HuH-7 (cell line): Measurements from ENCODE around the gene LEFTY2.
"Not testable (repeated sequence)": the region's sequence is repeated elsewhere in the genome, so short reads cannot be mapped to it uniquely, and the experiment has no call there.

Experiments used
- DNase-seq: peaks from one replicate; pipeline ENCODE4 v3.0.0; 2011; ENCODE audit warnings: low spot score

Gene LEFTY2

GRCh38 chr1:225899044-225899925 is 41.7 kb downstream of the LEFTY2 start:
- no peak for DNase-seq

- no peak for DNase-seq
Measured at GRCh38 chr1:225897595-225898514, 43.2 kb downstream of the LEFTY2 start.

- DNase-seq = peak; percentile 84
Measured at GRCh38 chr1:225896937-225897549, 44.0 kb downstream of the LEFTY2 start.

GRCh38 chr1:225896494-225896893 is 44.5 kb downstream of the LEFTY2 start:
- no peak for DNase-seq

- no peak for DNase-seq
Measured at GRCh38 chr1:225892307-225892706, 48.7 kb downstream of the LEFTY2 start.

- peak; percentile 78 for DNase-seq
Measured at GRCh38 chr1:225891229-225891972, 49.6 kb downstream of the LEFTY2 start.

GRCh38 chr1:225890346-225891228 is 50.4 kb downstream of the LEFTY2 start:
- DNase-seq = no peak

GRCh38 chr1:225889743-225890142 is 51.3 kb downstream of the LEFTY2 start:
- DNase-seq = no peak

- no peak for DNase-seq
Measured at GRCh38 chr1:225888898-225889601, 52.0 kb downstream of the LEFTY2 start, which contains the start of gene LEFTY1. Gene LEFTY1 (minus strand): TSS chr1:225889146. CDS start chr1:225889066, 80 bp downstream.

GRCh38 chr1:225888289-225888897 is 52.6 kb downstream of the LEFTY2 start:
- no peak for DNase-seq

GRCh38 chr1:225887554-225888288 is 53.3 kb downstream of the LEFTY2 start:
- DNase-seq = not testable (repeated sequence)

GRCh38 chr1:225887030-225887314 is 54.0 kb downstream of the LEFTY2 start:
- DNase-seq = no peak
